Measurements from ENCODE around the gene RNASEH1.

Gene RNASEH1

GRCh38 chr2:3558205-3559014 lies at the start of gene RNASEH1:
TSS of gene RNASEH1 (minus strand) at chr2:3558333. CDS start at chr2:3558260, 73 bp downstream.
- DNase-seq: peak; percentile 97 to 98 (median 98)

- DNase-seq: no peak
Observed at GRCh38 chr2:3606370-3607201, 48.5 kb upstream of the RNASEH1 start.

- no peak for DNase-seq
Observed at GRCh38 chr2:3606028-3606369, 47.9 kb upstream of the RNASEH1 start.

- peak; percentile 8 to 23 (median 16) for DNase-seq
Observed at GRCh38 chr2:3604991-3605961, 47.1 kb upstream of the RNASEH1 start.

- no peak for DNase-seq
Observed at GRCh38 chr2:3604207-3604877, 46.2 kb upstream of the RNASEH1 start.

GRCh38 chr2:3603536-3604206 lies 45.5 kb upstream of the RNASEH1 start:
- DNase-seq: no peak

- no peak for DNase-seq
Observed at GRCh38 chr2:3602553-3603339, 44.6 kb upstream of the RNASEH1 start.

- DNase-seq: no peak
Observed at GRCh38 chr2:3601561-3602271, 43.6 kb upstream of the RNASEH1 start.

GRCh38 chr2:3600256-3600855 lies 42.2 kb upstream of the RNASEH1 start:
- no peak for DNase-seq

- no peak for DNase-seq
Observed at GRCh38 chr2:3598912-3599854, 41.0 kb upstream of the RNASEH1 start.

- no peak for DNase-seq
Observed at GRCh38 chr2:3598197-3598910, 40.2 kb upstream of the RNASEH1 start.

GRCh38 chr2:3597567-3597966 lies 39.4 kb upstream of the RNASEH1 start:
- DNase-seq: no peak

- no peak for DNase-seq
Observed at GRCh38 chr2:3596901-3597417, 38.8 kb upstream of the RNASEH1 start.

- DNase-seq: no peak
Observed at GRCh38 chr2:3595985-3596384, 37.9 kb upstream of the RNASEH1 start.

GRCh38 chr2:3595404-3595803 lies 37.3 kb upstream of the RNASEH1 start:
- no peak for DNase-seq

GRCh38 chr2:3594493-3595281 lies 36.6 kb upstream of the RNASEH1 start, which contains the start of gene COLEC11:
TSS of gene COLEC11 (plus strand) at chr2:3595112. CDS start at chr2:3604341, 9,229 bp downstream.
- no peak for DNase-seq

- DNase-seq: no peak
Observed at GRCh38 chr2:3589086-3589485, 31.0 kb upstream of the RNASEH1 start.

All from activated naive CD4-positive, alpha-beta T cell (primary cell).